GM18909 (cell line): ENCODE results near the gene CIBAR2.

Source experiments
- ATAC-seq: cut with Tn5 transposase; IDR thresholded peaks from one replicate; pipeline ENCODE4 v1.9.1; 2021; ENCODE audit warnings: mild to moderate bottlenecking; ENCODE audit not compliant: unreplicated experiment, poor library complexity

The CIBAR2 gene

GRCh38 chr16:85112364-85112763 lies at the start of gene CIBAR2:
Gene CIBAR2, minus strand, starts transcription at chr16:85112472. Its CDS starts 120 bp downstream, at chr16:85112352.
- no peak for ATAC-seq

- no peak for ATAC-seq
These were observed 47.1 kb upstream of the CIBAR2 start for GRCh38 chr16:85159179-85159980.

- no peak for ATAC-seq
These were observed 46.5 kb upstream of the CIBAR2 start for GRCh38 chr16:85158743-85159178.

GRCh38 chr16:85157813-85158742 lies 45.8 kb upstream of the CIBAR2 start:
- ATAC-seq, result no peak

GRCh38 chr16:85157372-85157771 lies 45.1 kb upstream of the CIBAR2 start:
- ATAC-seq, result no peak

GRCh38 chr16:85156869-85157268 lies 44.6 kb upstream of the CIBAR2 start:
- ATAC-seq, result no peak

GRCh38 chr16:85156440-85156839 lies 44.2 kb upstream of the CIBAR2 start:
- ATAC-seq, result no peak

GRCh38 chr16:85153656-85154091 lies 41.4 kb upstream of the CIBAR2 start:
- ATAC-seq, result no peak

- ATAC-seq, result no peak
These were observed 40.8 kb upstream of the CIBAR2 start for GRCh38 chr16:85153046-85153445.

- no peak for ATAC-seq
These were observed 40.2 kb upstream of the CIBAR2 start for GRCh38 chr16:85152414-85153030.

GRCh38 chr16:85151603-85152413 lies 39.5 kb upstream of the CIBAR2 start:
- no peak for ATAC-seq

- no peak for ATAC-seq
These were observed 38.9 kb upstream of the CIBAR2 start for GRCh38 chr16:85151079-85151602.

- ATAC-seq, result no peak
These were observed 38.2 kb upstream of the CIBAR2 start for GRCh38 chr16:85150331-85150940.

GRCh38 chr16:85149776-85150175 lies 37.5 kb upstream of the CIBAR2 start:
- ATAC-seq, result no peak

- no peak for ATAC-seq
These were observed 36.7 kb upstream of the CIBAR2 start for GRCh38 chr16:85148931-85149330.

- ATAC-seq, result no peak
These were observed 34.8 kb upstream of the CIBAR2 start for GRCh38 chr16:85146922-85147651.

- no peak for ATAC-seq
These were observed 34.2 kb upstream of the CIBAR2 start for GRCh38 chr16:85146532-85146797.

- no peak for ATAC-seq
These were observed 33.7 kb upstream of the CIBAR2 start for GRCh38 chr16:85145734-85146531.
